HepG2 (cell line): ENCODE results near the gene PRPSAP1. TPM values are rescaled to one million over a fixed set of nuclear protein-coding genes. Genes with fewer than 3 reads are reported as not detected.

Experiments
- ARID2 ChIP-seq: sonication (generic); formaldehyde crosslinking; IDR thresholded peaks from 2 replicates; pipeline ENCODE4 v1.8.1; 2022; ENCODE audit warnings: mild to moderate bottlenecking, missing genetic modification reagents, borderline replicate concordance
- CCAR2 ChIP-seq: fragments of 200-400 bp; formaldehyde crosslinking; optimal IDR thresholded peaks from 2 replicates; pipeline ENCODE3; 2018; ENCODE audit warnings: low read depth, mild to moderate bottlenecking, low read length, moderate library complexity
- FOXK1 ChIP-seq: sonication (generic); formaldehyde crosslinking; IDR thresholded peaks from 2 replicates; pipeline ENCODE4 v1.4.0; 2020; ENCODE audit warnings: low read depth, missing genetic modification reagents, borderline replicate concordance
- GABPB1 ChIP-seq: IDR thresholded peaks from 2 replicates; pipeline ENCODE4 v1.6.1; 2016; ENCODE audit warnings: mild to moderate bottlenecking, missing genetic modification reagents, moderate library complexity, missing compliant biosample characterization
- IKZF1 ChIP-seq: fragments of 450-650 bp; IDR thresholded peaks from 2 replicates; pipeline ENCODE4 v1.7.1; 2016
- NFE2L2 ChIP-seq: fragments of 150-350 bp; IDR thresholded peaks from 2 replicates; pipeline ENCODE4 v1.6.1; 2014; ENCODE audit warnings: low read length
- PLRG1 ChIP-seq: fragments of 450-650 bp; conservative IDR thresholded peaks from 2 replicates; pipeline ENCODE4 v1.6.1; 2016
- POLR2AphosphoS5 ChIP-seq: IDR thresholded peaks from 2 replicates; pipeline ENCODE4 v1.6.1; 2012; ENCODE audit warnings: low read depth, low read length
- ZBTB25 ChIP-seq: IDR thresholded peaks from 2 replicates; pipeline ENCODE4 v1.6.1; 2018; ENCODE audit warnings: missing genetic modification reagents
- ZBTB49 ChIP-seq: sonication (generic); formaldehyde crosslinking; IDR thresholded peaks from 2 replicates; pipeline ENCODE4 v1.4.0; 2020; ENCODE audit warnings: missing genetic modification reagents, borderline replicate concordance
- ZKSCAN8 ChIP-seq: IDR thresholded peaks from 2 replicates; pipeline ENCODE4 v1.6.1; 2016; ENCODE audit warnings: borderline replicate concordance, missing genetic modification reagents, missing compliant biosample characterization
- ZNF160 ChIP-seq: sonication (generic); formaldehyde crosslinking; IDR thresholded peaks from 2 replicates; pipeline ENCODE4 v1.8.0; 2022; ENCODE audit warnings: mild to moderate bottlenecking, inconsistent platforms, missing genetic modification reagents
- ZNF33B ChIP-seq: sonication (generic); formaldehyde crosslinking; IDR thresholded peaks from 2 replicates; pipeline ENCODE4 v1.5.1; 2020; ENCODE audit warnings: mild to moderate bottlenecking, missing genetic modification reagents
- ZNF367 ChIP-seq: sonication (generic); formaldehyde crosslinking; IDR thresholded peaks from 2 replicates; pipeline ENCODE4 v1.4.0; 2020; ENCODE audit warnings: missing genetic modification reagents, borderline replicate concordance
- ZNF446 ChIP-seq: sonication (generic); formaldehyde crosslinking; IDR thresholded peaks from 2 replicates; pipeline ENCODE4 v1.5.0; 2020; ENCODE audit warnings: mild to moderate bottlenecking, missing genetic modification reagents
- ZNF569 ChIP-seq: sonication (generic); formaldehyde crosslinking; IDR thresholded peaks from 2 replicates; pipeline ENCODE4 v1.5.0; 2020; ENCODE audit warnings: mild to moderate bottlenecking, missing genetic modification reagents, moderate library complexity, borderline replicate concordance
- ZNF660 ChIP-seq: sonication (generic); formaldehyde crosslinking; IDR thresholded peaks from 2 replicates; pipeline ENCODE4 v1.5.1; 2020; ENCODE audit warnings: mild to moderate bottlenecking, low read depth, missing genetic modification reagents, borderline replicate concordance
- ZNF747 ChIP-seq: sonication (generic); formaldehyde crosslinking; IDR thresholded peaks from 2 replicates; pipeline ENCODE4 v1.8.1; 2023; ENCODE audit warnings: missing genetic modification reagents, mild to moderate bottlenecking, borderline replicate concordance
- ZSCAN9 ChIP-seq: IDR thresholded peaks from 2 replicates; pipeline ENCODE4 v1.6.1; 2016; ENCODE audit warnings: borderline replicate concordance
- polyA plus RNA-seq, 8 experiments: library from polyadenylated mRNA; depleted of rRNA in 3 of 8; stranded (reverse) in 7 of 8; unstranded in 1 of 8; fragments of >200 nt; fragmentation: Illumina TruSeq in 4 of 8; extraction: Trizol in 4 of 8; gene quantifications; 2 replicates each; pipeline versions ENCODE4 v1.2.1 to v1.2.3, GENCODE V29; 2011 to 2016; ENCODE audit warnings: low read depth in 4 of 8, missing spikeins in 1 of 8, mixed read lengths in 1 of 8; ENCODE audit not compliant: insufficient read depth in 1 of 8
- total RNA-seq, 5 experiments: library from RNA; depleted of rRNA; stranded (reverse); fragments of >200 nt; fragmentation: Illumina TruSeq; extraction: Trizol; gene quantifications; 2 replicates each; pipeline ENCODE4 v1.2.3, GENCODE V29; 2016; ENCODE audit warnings: low read depth in 1 of 5
- TF ChIP-seq, protein P1 (sequence below): sonication (generic); formaldehyde crosslinking; IDR thresholded peaks from 2 replicates; pipeline ENCODE4 v1.4.0; 2020; ENCODE audit warnings: mild to moderate bottlenecking, low read depth, missing genetic modification reagents
- TF ChIP-seq, protein P2 (sequence below): IDR thresholded peaks from 2 replicates; pipeline ENCODE4 v1.6.1; 2016; ENCODE audit warnings: low read depth
- TF ChIP-seq, protein P3 (sequence below): sonication (generic); formaldehyde crosslinking; IDR thresholded peaks from 2 replicates; pipeline ENCODE4 v1.4.0; 2020; ENCODE audit warnings: missing genetic modification reagents

The PRPSAP1 gene
- total and polyA plus RNA-seq, 2 of the 13 experiments (the other 11 are each of a cell fraction or from before 2014, with no cell fraction given): 91.1 to 314 TPM

- TF ChIP-seq CCAR2 (no peak), ZNF367 (CRISPR knock-in tag) (no peak), ZNF33B (CRISPR knock-in tag) (no peak), ZNF160 (peak; percentile 75; the same call in 1 of the 2 replicates), ZBTB49 (CRISPR knock-in tag) (no peak), GABPB1 (peak; percentile 80; the same call in 1 of the 2 replicates), ARID2 (CRISPR knock-in tag) (0 out of 2 replicates have a peak, but pooled peaks have one; percentile 24), ZSCAN9 (CRISPR knock-in tag) (no peak), ZNF660 (CRISPR knock-in tag) (no peak), ZBTB25 (CRISPR knock-in tag) (no peak), FOXK1 (CRISPR knock-in tag) (peak; percentile 99), ZNF569 (0 out of 2 replicates have a peak, but pooled peaks have one; percentile 76), PLRG1 (no peak), ZKSCAN8 (CRISPR knock-in tag) (no peak), NFE2L2 (no peak), POLR2AphosphoS5 (no peak), ZNF446 (CRISPR knock-in tag) (0 out of 2 replicates have a peak, but pooled peaks have one; percentile 39), IKZF1 (no peak), ZNF747 (CRISPR knock-in tag) (no peak)
- TF ChIP-seq, protein P1, sequence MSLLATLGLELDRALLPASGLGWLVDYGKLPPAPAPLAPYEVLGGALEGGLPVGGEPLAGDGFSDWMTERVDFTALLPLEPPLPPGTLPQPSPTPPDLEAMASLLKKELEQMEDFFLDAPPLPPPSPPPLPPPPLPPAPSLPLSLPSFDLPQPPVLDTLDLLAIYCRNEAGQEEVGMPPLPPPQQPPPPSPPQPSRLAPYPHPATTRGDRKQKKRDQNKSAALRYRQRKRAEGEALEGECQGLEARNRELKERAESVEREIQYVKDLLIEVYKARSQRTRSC (CRISPR knock-in tag): no peak
- TF ChIP-seq, protein P2, sequence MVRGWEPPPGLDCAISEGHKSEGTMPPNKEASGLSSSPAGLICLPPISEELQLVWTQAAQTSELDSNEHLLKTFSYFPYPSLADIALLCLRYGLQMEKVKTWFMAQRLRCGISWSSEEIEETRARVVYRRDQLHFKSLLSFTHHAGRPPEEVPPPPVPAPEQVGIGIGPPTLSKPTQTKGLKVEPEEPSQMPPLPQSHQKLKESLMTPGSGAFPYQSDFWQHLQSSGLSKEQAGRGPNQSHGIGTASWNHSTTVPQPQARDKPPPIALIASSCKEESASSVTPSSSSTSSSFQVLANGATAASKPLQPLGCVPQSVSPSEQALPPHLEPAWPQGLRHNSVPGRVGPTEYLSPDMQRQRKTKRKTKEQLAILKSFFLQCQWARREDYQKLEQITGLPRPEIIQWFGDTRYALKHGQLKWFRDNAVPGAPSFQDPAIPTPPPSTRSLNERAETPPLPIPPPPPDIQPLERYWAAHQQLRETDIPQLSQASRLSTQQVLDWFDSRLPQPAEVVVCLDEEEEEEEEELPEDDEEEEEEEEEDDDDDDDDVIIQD (CRISPR knock-in tag): peak; percentile 24; the same call in 1 of the 2 replicates
- TF ChIP-seq, protein P3, sequence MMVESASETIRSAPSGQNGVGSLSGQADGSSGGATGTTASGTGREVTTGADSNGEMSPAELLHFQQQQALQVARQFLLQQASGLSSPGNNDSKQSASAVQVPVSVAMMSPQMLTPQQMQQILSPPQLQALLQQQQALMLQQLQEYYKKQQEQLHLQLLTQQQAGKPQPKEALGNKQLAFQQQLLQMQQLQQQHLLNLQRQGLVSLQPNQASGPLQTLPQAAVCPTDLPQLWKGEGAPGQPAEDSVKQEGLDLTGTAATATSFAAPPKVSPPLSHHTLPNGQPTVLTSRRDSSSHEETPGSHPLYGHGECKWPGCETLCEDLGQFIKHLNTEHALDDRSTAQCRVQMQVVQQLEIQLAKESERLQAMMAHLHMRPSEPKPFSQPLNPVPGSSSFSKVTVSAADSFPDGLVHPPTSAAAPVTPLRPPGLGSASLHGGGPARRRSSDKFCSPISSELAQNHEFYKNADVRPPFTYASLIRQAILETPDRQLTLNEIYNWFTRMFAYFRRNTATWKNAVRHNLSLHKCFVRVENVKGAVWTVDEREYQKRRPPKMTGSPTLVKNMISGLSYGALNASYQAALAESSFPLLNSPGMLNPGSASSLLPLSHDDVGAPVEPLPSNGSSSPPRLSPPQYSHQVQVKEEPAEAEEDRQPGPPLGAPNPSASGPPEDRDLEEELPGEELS: peak; percentile 66
Observed at GRCh38 chr17:76264755-76265623, 88.7 kb downstream of the PRPSAP1 start, which contains the start of gene UBALD2 (continued).
